ENCODE measurements around the gene CMIP.

Gene CMIP

GRCh38 chr16:81668243-81669097, 223.9 kb downstream of the CMIP start:
- TF ChIP-seq CTCF (IDR thresholded peaks at IDR 0.05; ENCODE audit: low read depth, low read length) = no peak
- H3K4me3 ChIP-seq (replicated peaks in 1 of 2; ENCODE audit: low read depth in 2 of 2, low read length in 2 of 2) = no peak overlapping the region
- DNase-seq (ENCODE audit: low read depth in 2 of 2) = no peak

GRCh38 chr16:81669473-81670350, 225.1 kb downstream of the CMIP start:
- no peak for DNase-seq (ENCODE audit: low read depth in 2 of 2)
- no peak overlapping the region for H3K4me3 ChIP-seq (replicated peaks in 1 of 2; ENCODE audit: low read depth in 2 of 2, low read length in 2 of 2)
- no peak for TF ChIP-seq CTCF (IDR thresholded peaks at IDR 0.05; ENCODE audit: low read depth, low read length)

- TF ChIP-seq CTCF (IDR thresholded peaks at IDR 0.05; ENCODE audit: low read depth, low read length) = no peak
- no peak for DNase-seq (ENCODE audit: low read depth in 2 of 2)
- H3K4me3 ChIP-seq (replicated peaks in 1 of 2; ENCODE audit: low read depth in 2 of 2, low read length in 2 of 2) = no peak overlapping the region
Observed at GRCh38 chr16:81671738-81672597, 227.4 kb downstream of the CMIP start.

- no peak overlapping the region for H3K4me3 ChIP-seq (replicated peaks in 1 of 2; ENCODE audit: low read depth in 2 of 2, low read length in 2 of 2)
- TF ChIP-seq CTCF (IDR thresholded peaks at IDR 0.05; ENCODE audit: low read depth, low read length) = no peak
- DNase-seq (ENCODE audit: low read depth in 2 of 2) = no peak
Observed at GRCh38 chr16:81673432-81673831, 228.8 kb downstream of the CMIP start.

GRCh38 chr16:81675662-81676061, 231.1 kb downstream of the CMIP start:
- DNase-seq (ENCODE audit: low read depth in 2 of 2) = no peak
- H3K4me3 ChIP-seq (replicated peaks in 1 of 2; ENCODE audit: low read depth in 2 of 2, low read length in 2 of 2) = no peak overlapping the region
- no peak for TF ChIP-seq CTCF (IDR thresholded peaks at IDR 0.05; ENCODE audit: low read depth, low read length)

Measured in cardiac fibroblast (primary cell).